SK-N-MC (cell line): ENCODE data around the gene ANXA1.
"Not testable (repeated sequence)": the region's sequence is repeated elsewhere in the genome, so short reads cannot be mapped to it uniquely, and the experiment has no call there.

ENCODE experiments used
- DNase-seq: peaks from one replicate; pipeline ENCODE4 v3.0.0-alpha.2; 2011; ENCODE audit warnings: low read depth, low spot score
- H3K27ac ChIP-seq: fragments of 200-600 bp; sonication (generic); 2 replicates; pipeline ENCODE4 v1.5.1; 2016; ENCODE audit warnings: mixed run types
- H3K36me3 ChIP-seq: fragments of 200-600 bp; sonication (generic); 2 replicates; pipeline ENCODE4 v1.6.1; 2017; ENCODE audit warnings: antibody characterized with exemption, low read length, mixed read lengths; ENCODE audit not compliant: insufficient read depth
- H3K4me3 ChIP-seq: fragments of 200-600 bp; sonication (generic); 2 replicates; pipeline ENCODE4 v1.5.1; 2016
- H3K9ac ChIP-seq: fragments of 200-600 bp; sonication (generic); 2 replicates; pipeline ENCODE4 v1.8.0; 2017; ENCODE audit warnings: mixed run types, mixed read lengths; ENCODE audit not compliant: insufficient read length
- H3K9me3 ChIP-seq: fragments of 200-600 bp; sonication (generic); 2 replicates; pipeline ENCODE4 v1.6.1; 2017; ENCODE audit warnings: low read depth, mild to moderate bottlenecking, antibody characterized with exemption, low read length, moderate library complexity, mixed read lengths
- EZH2 ChIP-seq: fragments of 200-600 bp; sonication (generic); IDR thresholded peaks from one replicate; pipeline ENCODE4 v1.6.1; 2017; ENCODE audit warnings: antibody characterized with exemption
- FOXP2 ChIP-seq: optimal IDR thresholded peaks from 2 replicates; pipeline ENCODE3; 2011; ENCODE audit warnings: mild to moderate bottlenecking, moderate library complexity; ENCODE audit not compliant: insufficient read depth; ENCODE audit errors: extremely low read length, control extremely low read depth
- POLR2AphosphoS5 ChIP-seq: IDR thresholded peaks from 2 replicates; pipeline ENCODE4 v1.6.1; 2012; ENCODE audit warnings: mild to moderate bottlenecking, low read depth, low read length, borderline replicate concordance

ANXA1 gene

GRCh38 chr9:73179589-73179988 lies 27.9 kb downstream of the ANXA1 start:
- TF ChIP-seq FOXP2 = no peak
- TF ChIP-seq EZH2 = no peak
- TF ChIP-seq POLR2AphosphoS5 = no peak
- Histone ChIP-seq H3K36me3 (no peaks in the 10 kb centered on the region), H3K27ac (peak overlapping the region; percentile 93), H3K9me3 (no peaks in the 10 kb centered on the region), H3K9ac (no peak overlapping the region), H3K4me3 (peak overlapping the region; percentile 51; the same call in 1 of the 2 replicates)
- DNase-seq = no peak

- TF ChIP-seq EZH2 (no peak), FOXP2 (no peak), POLR2AphosphoS5 (no peak; the same call in 1 of the 2 replicates)
- no peaks in the 10 kb centered on the region for H3K9me3 ChIP-seq
- peak overlapping the region; percentile 51 for H3K4me3 ChIP-seq
- no peaks in the 10 kb centered on the region for H3K36me3 ChIP-seq
- H3K9ac ChIP-seq = peak overlapping the region; percentile 7
- no peak for DNase-seq
- peak overlapping the region; percentile 93 for H3K27ac ChIP-seq
Measured at GRCh38 chr9:73180403-73180802, 28.7 kb downstream of the ANXA1 start.

GRCh38 chr9:73182928-73183327 lies 31.3 kb downstream of the ANXA1 start:
- H3K4me3 ChIP-seq = peak overlapping the region; percentile 44
- peak; percentile 78 for DNase-seq
- TF ChIP-seq EZH2 (no peak), POLR2AphosphoS5 (no peak), FOXP2 (no peak)

GRCh38 chr9:73183428-73183827 lies 31.8 kb downstream of the ANXA1 start:
- Histone ChIP-seq H3K27ac (peak overlapping the region; percentile 93), H3K36me3 (no peaks in the 10 kb centered on the region), H3K4me3 (peak overlapping the region; percentile 44), H3K9ac (peak overlapping the region; percentile 45), H3K9me3 (no peaks in the 10 kb centered on the region)
- TF ChIP-seq POLR2AphosphoS5 = no peak
- no peak for TF ChIP-seq FOXP2
- TF ChIP-seq EZH2 = no peak
- DNase-seq = no peak

More at GRCh38 chr9:73182928-73183327, 31.3 kb downstream of the ANXA1 start:
- H3K27ac ChIP-seq = peak overlapping the region; percentile 93
- H3K9ac ChIP-seq = peak overlapping the region; percentile 45
- no peaks in the 10 kb centered on the region for H3K36me3 ChIP-seq
- no peaks in the 10 kb centered on the region for H3K9me3 ChIP-seq

GRCh38 chr9:73183917-73184861 lies 32.5 kb downstream of the ANXA1 start:
- Histone ChIP-seq H3K9ac (peak overlapping the region; percentile 45), H3K27ac (peak overlapping the region; percentile 93; the same call in 1 of the 2 replicates), H3K9me3 (no peaks in the 10 kb centered on the region), H3K4me3 (no peak overlapping the region), H3K36me3 (no peaks in the 10 kb centered on the region)
- no peak for DNase-seq
- TF ChIP-seq FOXP2 (no peak), POLR2AphosphoS5 (no peak), EZH2 (no peak)

GRCh38 chr9:73191109-73191508 lies 39.4 kb downstream of the ANXA1 start:
- not testable (repeated sequence) for H3K4me3 ChIP-seq, DNase-seq, H3K9ac ChIP-seq, H3K36me3 ChIP-seq, H3K27ac ChIP-seq, H3K9me3 ChIP-seq

- Histone ChIP-seq H3K27ac (no peak overlapping the region), H3K4me3 (no peak overlapping the region), H3K36me3 (no peaks in the 10 kb centered on the region), H3K9ac (no peak overlapping the region), H3K9me3 (no peaks in the 10 kb centered on the region)
- TF ChIP-seq EZH2 (no peak), FOXP2 (no peak), POLR2AphosphoS5 (no peak)
- no peak for DNase-seq
Measured at GRCh38 chr9:73194284-73194683, 42.6 kb downstream of the ANXA1 start.

- no peak overlapping the region for H3K9ac ChIP-seq
Measured at GRCh38 chr9:73199448-73199847, 47.8 kb downstream of the ANXA1 start.

GRCh38 chr9:73199886-73200285 lies 48.2 kb downstream of the ANXA1 start:
- no peaks in the 10 kb centered on the region for H3K9me3 ChIP-seq
- H3K36me3 ChIP-seq = no peaks in the 10 kb centered on the region
- no peak for DNase-seq
- no peak overlapping the region for H3K9ac ChIP-seq
- no peak for TF ChIP-seq FOXP2
- no peak for TF ChIP-seq POLR2AphosphoS5
- no peak for TF ChIP-seq EZH2
- H3K4me3 ChIP-seq = no peak overlapping the region; the same call in 1 of the 2 replicates
- no peak overlapping the region for H3K27ac ChIP-seq

More at GRCh38 chr9:73199448-73199847, 47.8 kb downstream of the ANXA1 start:
- Histone ChIP-seq H3K27ac (no peak overlapping the region), H3K9me3 (no peaks in the 10 kb centered on the region), H3K4me3 (no peak overlapping the region; the same call in 1 of the 2 replicates), H3K36me3 (no peaks in the 10 kb centered on the region)
- DNase-seq = no peak
- no peak for TF ChIP-seq FOXP2
